RWPE2 (cell line): ENCODE data around the gene GAL3ST3.
A peak's percentile ranks its signal among the peaks of the same experiment; 100 is the strongest.

ENCODE experiments used
- ATAC-seq: fragments of 200-7000 bp; cut with Tn5 transposase; 3 replicates; pipeline ENCODE4 v1.9.1; 2021; ENCODE audit warnings: low read depth
- DNase-seq: peaks from one replicate; pipeline ENCODE4 v3.0.0-alpha.2; 2020; ENCODE audit warnings: low spot score
- H3K27ac ChIP-seq: fragments of 450-650 bp; 2 replicates; pipeline ENCODE4 v1.5.1; 2017; ENCODE audit warnings: mild to moderate bottlenecking; ENCODE audit not compliant: poor library complexity, severe bottlenecking
- H3K27me3 ChIP-seq: fragments of 250-450 bp; sonication (Bioruptor Pico); 2 replicates; pipeline ENCODE4 v1.5.1; 2021; ENCODE audit warnings: mild to moderate bottlenecking, moderate library complexity; ENCODE audit not compliant: insufficient read depth, poor library complexity, severe bottlenecking
- H3K36me3 ChIP-seq: fragments of 250-450 bp; sonication (Bioruptor Pico); 2 replicates; pipeline ENCODE4 v1.5.1; 2020; ENCODE audit warnings: low read depth, mild to moderate bottlenecking, moderate library complexity
- H3K4me1 ChIP-seq: fragments of 250-450 bp; sonication (Bioruptor Pico); 2 replicates; pipeline ENCODE4 v1.5.1; 2021; ENCODE audit warnings: mild to moderate bottlenecking, moderate library complexity; ENCODE audit not compliant: insufficient read depth, poor library complexity, severe bottlenecking
- H3K4me3 ChIP-seq: fragments of 250-450 bp; sonication (Bioruptor Pico); 2 replicates; pipeline ENCODE4 v1.5.1; 2021; ENCODE audit warnings: mild to moderate bottlenecking, moderate library complexity; ENCODE audit not compliant: severe bottlenecking
- H3K9me3 ChIP-seq: fragments of 250-450 bp; sonication (Bioruptor Pico); 2 replicates; pipeline ENCODE4 v1.5.1; 2021; ENCODE audit warnings: mild to moderate bottlenecking, moderate library complexity; ENCODE audit not compliant: severe bottlenecking
- CTCF ChIP-seq: fragments of 450-650 bp; IDR thresholded peaks from one replicate; pipeline ENCODE4 v1.5.1; 2017; ENCODE audit warnings: mild to moderate bottlenecking, moderate library complexity; ENCODE audit not compliant: poor library complexity, severe bottlenecking

Gene GAL3ST3

GRCh38 chr11:66007201-66007634, 41.7 kb downstream of the GAL3ST3 start:
- Histone ChIP-seq H3K36me3 (peaks cover 23% of the 10 kb centered on the region), H3K4me3 (no peak overlapping the region), H3K4me1 (peaks cover 20% of the 10 kb centered on the region), H3K27ac (peak overlapping the region; percentile 75), H3K9me3 (no peaks in the 10 kb centered on the region), H3K27me3 (no peaks in the 10 kb centered on the region)
- DNase-seq (no peak), ATAC-seq (no peak)
- no peak for TF ChIP-seq CTCF

GRCh38 chr11:66006891-66007176, 42.1 kb downstream of the GAL3ST3 start:
- no peaks in the 10 kb centered on the region for H3K27me3 ChIP-seq
- TF ChIP-seq CTCF = no peak
- DNase-seq (no peak), ATAC-seq (no peak)
- H3K4me1 ChIP-seq = peaks cover 17% of the 10 kb centered on the region
- H3K9me3 ChIP-seq = no peaks in the 10 kb centered on the region
- peak overlapping the region; percentile 75 for H3K27ac ChIP-seq
- peaks cover 23% of the 10 kb centered on the region for H3K36me3 ChIP-seq
- no peak overlapping the region for H3K4me3 ChIP-seq

- no peak for TF ChIP-seq CTCF
- Histone ChIP-seq H3K36me3 (peaks cover 23% of the 10 kb centered on the region), H3K4me1 (peaks cover 12% of the 10 kb centered on the region), H3K4me3 (no peak overlapping the region), H3K9me3 (no peaks in the 10 kb centered on the region), H3K27me3 (no peaks in the 10 kb centered on the region), H3K27ac (peak overlapping the region; percentile 75)
- no peak for ATAC-seq
- DNase-seq = no peak
Observed at GRCh38 chr11:66006134-66006890, 42.6 kb downstream of the GAL3ST3 start.

- H3K4me1 ChIP-seq = peaks cover 17% of the 10 kb centered on the region
- H3K36me3 ChIP-seq = peaks cover 41% of the 10 kb centered on the region
- TF ChIP-seq CTCF = no peak
- H3K27ac ChIP-seq = no peak overlapping the region
- ATAC-seq (no peak), DNase-seq (no peak)
- no peaks in the 10 kb centered on the region for H3K9me3 ChIP-seq
- H3K27me3 ChIP-seq = no peaks in the 10 kb centered on the region
- H3K4me3 ChIP-seq = no peak overlapping the region
Observed at GRCh38 chr11:66004186-66004585, 44.8 kb downstream of the GAL3ST3 start.

GRCh38 chr11:66003291-66003690, 45.7 kb downstream of the GAL3ST3 start:
- no peak for DNase-seq
- ATAC-seq = no peak
- Histone ChIP-seq H3K9me3 (no peaks in the 10 kb centered on the region), H3K4me3 (peak overlapping the region; percentile 69), H3K27ac (peak overlapping the region; percentile 80), H3K36me3 (peaks cover 50% of the 10 kb centered on the region), H3K4me1 (peaks cover 9% of the 10 kb centered on the region), H3K27me3 (no peaks in the 10 kb centered on the region)
- no peak for TF ChIP-seq CTCF
